ENCODE measurements around the gene TMEM150A.

TMEM150A gene

GRCh38 chr2:85588645-85589044 lies 13.9 kb downstream of the TMEM150A start:
- DNase-seq (ENCODE audit: low read depth, low spot score) = no peak
- H3K4me3 ChIP-seq (ENCODE audit: low read depth, low read length) = no peak overlapping the region
- in situ Hi-C loops (cut with HindIII; ENCODE audit: low sequenced_read_pairs) = no loop called here
- TF ChIP-seq CTCF (IDR thresholded peaks at IDR 0.05; ENCODE audit: low read depth, low read length) = no peak

- no peak for DNase-seq (ENCODE audit: low read depth, low spot score)
- no peak for TF ChIP-seq CTCF (IDR thresholded peaks at IDR 0.05; ENCODE audit: low read depth, low read length)
- in situ Hi-C loops (cut with HindIII; ENCODE audit: low sequenced_read_pairs) = no loop called here
- H3K4me3 ChIP-seq (ENCODE audit: low read depth, low read length) = no peak overlapping the region
Measured at GRCh38 chr2:85588236-85588635, 14.3 kb downstream of the TMEM150A start.

DNA sequence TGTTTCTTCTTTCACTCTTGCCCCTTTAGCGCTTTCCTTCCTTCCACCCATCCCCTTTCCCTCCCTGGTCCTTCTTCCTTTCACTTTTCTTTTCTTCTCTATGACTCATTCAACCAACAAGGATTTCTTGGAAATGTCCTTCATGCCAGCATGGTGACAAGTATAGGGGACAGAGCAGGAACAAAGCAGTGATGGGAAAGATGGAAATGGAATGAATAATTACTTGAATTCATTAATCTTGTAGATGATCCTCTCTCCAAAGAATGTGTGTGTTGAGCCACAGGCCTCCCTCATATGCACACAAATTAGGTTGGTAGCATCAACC lies 16.8 kb downstream of the TMEM150A start:
- no peak for TF ChIP-seq CTCF (IDR thresholded peaks at IDR 0.05; ENCODE audit: low read depth, low read length)
- in situ Hi-C loops (cut with HindIII; ENCODE audit: low sequenced_read_pairs) = no loop called here
- no peak overlapping the region for H3K4me3 ChIP-seq (ENCODE audit: low read depth, low read length)
- DNase-seq (ENCODE audit: low read depth, low spot score) = peak; percentile 58

DNA sequence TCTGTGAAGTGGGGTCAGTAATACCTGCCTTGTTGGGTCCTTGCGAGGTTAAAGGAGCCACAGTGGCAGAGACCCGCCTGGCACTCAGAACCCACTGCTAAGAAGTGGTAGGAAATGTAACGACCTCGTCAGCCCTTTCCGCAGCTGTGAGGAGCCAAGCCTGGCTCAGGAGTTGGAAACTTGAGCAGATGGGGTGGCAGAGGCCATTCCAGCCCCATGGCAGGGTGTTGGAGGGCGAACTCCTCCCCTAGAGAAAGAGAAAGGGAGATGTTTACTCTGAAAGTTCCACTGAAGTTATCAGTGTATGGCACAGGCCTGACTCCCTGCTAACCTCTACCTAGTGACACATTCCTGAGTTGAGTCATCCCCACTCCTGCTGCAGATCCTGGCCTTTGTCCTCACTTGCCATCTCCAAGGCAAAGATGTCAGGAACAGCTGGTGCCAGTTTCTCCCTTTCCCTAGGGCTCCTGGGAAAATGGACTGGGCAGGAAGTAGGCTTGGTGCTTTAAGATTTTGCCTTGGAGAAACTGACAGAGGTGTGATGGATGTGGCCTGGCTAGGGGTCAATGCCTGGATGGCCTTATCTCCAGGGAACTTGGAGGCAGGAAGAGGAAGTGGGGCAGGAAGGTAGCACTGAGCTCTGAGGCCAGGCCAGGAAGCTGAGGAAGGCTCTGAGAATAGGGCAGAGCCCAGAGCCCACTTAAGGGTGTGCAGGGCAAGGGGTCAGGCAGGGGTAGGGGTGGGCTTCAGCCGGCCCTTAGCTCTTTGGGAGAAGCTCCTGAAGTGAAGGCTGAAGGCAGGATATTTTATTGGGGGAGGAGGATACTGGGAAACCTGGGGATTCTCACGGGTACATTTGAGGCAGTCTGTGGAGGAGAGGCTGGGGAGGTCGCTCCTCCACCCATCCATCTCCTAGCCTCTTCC lies 17.4 kb downstream of the TMEM150A start:
- peak; percentile 27 for DNase-seq (ENCODE audit: low read depth, low spot score)
- in situ Hi-C loops (cut with HindIII; ENCODE audit: low sequenced_read_pairs) = no loop called here
- H3K4me3 ChIP-seq (ENCODE audit: low read depth, low read length) = peak overlapping the region; percentile 51
- TF ChIP-seq CTCF (IDR thresholded peaks at IDR 0.05; ENCODE audit: low read depth, low read length) = no peak

- TF ChIP-seq CTCF (IDR thresholded peaks at IDR 0.05; ENCODE audit: low read depth, low read length) = no peak
- no peak for DNase-seq (ENCODE audit: low read depth, low spot score)
- H3K4me3 ChIP-seq (ENCODE audit: low read depth, low read length) = peak within 1 kb of the TSS; percentile 51
- in situ Hi-C loops (cut with HindIII; ENCODE audit: low sequenced_read_pairs) = no loop called here
Measured at GRCh38 chr2:85584354-85584856, 18.1 kb downstream of the TMEM150A start, which contains the start of gene VAMP5. Gene VAMP5 (plus strand): TSS chr2:85584431. CDS start chr2:85584491, 60 bp downstream.

GRCh38 chr2:85583667-85584353 lies 18.7 kb downstream of the TMEM150A start:
- no peak for DNase-seq (ENCODE audit: low read depth, low spot score)
- TF ChIP-seq CTCF (IDR thresholded peaks at IDR 0.05; ENCODE audit: low read depth, low read length) = no peak
- in situ Hi-C loops (cut with HindIII; ENCODE audit: low sequenced_read_pairs) = no loop called here
- H3K4me3 ChIP-seq (ENCODE audit: low read depth, low read length) = peak overlapping the region; percentile 51

Data from astrocyte of the spinal cord (primary cell).